OCI-LY7 (cell line): ENCODE measurements around the gene NFE2L3.

Source experiments
- EZH2phosphoT487 ChIP-seq: fragments of 200-600 bp; sonication (generic); IDR thresholded peaks from 2 replicates; pipeline ENCODE4 v1.6.1; 2018; ENCODE audit warnings: low read depth, borderline replicate concordance, mild to moderate bottlenecking, mixed run types, antibody characterized with exemption, low read length, moderate library complexity, mixed read lengths
- TF ChIP-seq, protein P1 (sequence below): fragments of 200-600 bp; sonication (generic); conservative IDR thresholded peaks from 2 replicates; pipeline ENCODE4 v1.5.1; 2014; ENCODE audit warnings: mild to moderate bottlenecking, antibody characterized with exemption, low read length, moderate library complexity, mixed read lengths

DNA sequence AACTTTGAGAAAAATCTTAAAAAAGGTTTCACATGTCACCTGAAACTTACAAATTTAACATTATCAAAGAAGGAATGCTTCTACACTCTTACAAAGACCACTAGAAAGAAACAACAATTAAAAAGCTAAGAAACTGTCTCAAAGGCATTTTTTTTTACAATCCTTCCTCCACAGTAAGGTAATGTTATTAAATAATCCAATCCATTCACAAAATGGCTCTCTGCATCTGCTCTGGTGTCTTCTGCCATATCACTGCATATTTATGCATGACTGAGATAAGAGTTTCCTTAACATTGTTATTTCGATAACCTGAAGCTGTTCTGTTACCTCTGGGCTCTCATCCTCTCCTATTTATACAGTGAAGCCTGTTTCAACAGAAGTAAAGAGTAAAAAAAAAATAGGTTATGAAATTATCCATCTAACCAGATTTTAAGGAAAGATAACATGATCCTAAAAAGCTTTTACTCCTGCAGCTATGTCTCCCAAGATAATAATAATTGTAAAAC is 40.0 kb downstream of the NFE2L3 start:
- TF ChIP-seq, protein P1, sequence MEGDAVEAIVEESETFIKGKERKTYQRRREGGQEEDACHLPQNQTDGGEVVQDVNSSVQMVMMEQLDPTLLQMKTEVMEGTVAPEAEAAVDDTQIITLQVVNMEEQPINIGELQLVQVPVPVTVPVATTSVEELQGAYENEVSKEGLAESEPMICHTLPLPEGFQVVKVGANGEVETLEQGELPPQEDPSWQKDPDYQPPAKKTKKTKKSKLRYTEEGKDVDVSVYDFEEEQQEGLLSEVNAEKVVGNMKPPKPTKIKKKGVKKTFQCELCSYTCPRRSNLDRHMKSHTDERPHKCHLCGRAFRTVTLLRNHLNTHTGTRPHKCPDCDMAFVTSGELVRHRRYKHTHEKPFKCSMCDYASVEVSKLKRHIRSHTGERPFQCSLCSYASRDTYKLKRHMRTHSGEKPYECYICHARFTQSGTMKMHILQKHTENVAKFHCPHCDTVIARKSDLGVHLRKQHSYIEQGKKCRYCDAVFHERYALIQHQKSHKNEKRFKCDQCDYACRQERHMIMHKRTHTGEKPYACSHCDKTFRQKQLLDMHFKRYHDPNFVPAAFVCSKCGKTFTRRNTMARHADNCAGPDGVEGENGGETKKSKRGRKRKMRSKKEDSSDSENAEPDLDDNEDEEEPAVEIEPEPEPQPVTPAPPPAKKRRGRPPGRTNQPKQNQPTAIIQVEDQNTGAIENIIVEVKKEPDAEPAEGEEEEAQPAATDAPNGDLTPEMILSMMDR: no peak
- TF ChIP-seq EZH2phosphoT487: no peak
